Measurements from ENCODE around the gene GALNT2.

The GALNT2 gene

GRCh38 chr1:230052018-230052417 lies 15.0 kb upstream of the GALNT2 start:
- DNase-seq, result no peak

- no peak for DNase-seq
These were observed 14.4 kb upstream of the GALNT2 start for GRCh38 chr1:230052665-230053064.

DNA sequence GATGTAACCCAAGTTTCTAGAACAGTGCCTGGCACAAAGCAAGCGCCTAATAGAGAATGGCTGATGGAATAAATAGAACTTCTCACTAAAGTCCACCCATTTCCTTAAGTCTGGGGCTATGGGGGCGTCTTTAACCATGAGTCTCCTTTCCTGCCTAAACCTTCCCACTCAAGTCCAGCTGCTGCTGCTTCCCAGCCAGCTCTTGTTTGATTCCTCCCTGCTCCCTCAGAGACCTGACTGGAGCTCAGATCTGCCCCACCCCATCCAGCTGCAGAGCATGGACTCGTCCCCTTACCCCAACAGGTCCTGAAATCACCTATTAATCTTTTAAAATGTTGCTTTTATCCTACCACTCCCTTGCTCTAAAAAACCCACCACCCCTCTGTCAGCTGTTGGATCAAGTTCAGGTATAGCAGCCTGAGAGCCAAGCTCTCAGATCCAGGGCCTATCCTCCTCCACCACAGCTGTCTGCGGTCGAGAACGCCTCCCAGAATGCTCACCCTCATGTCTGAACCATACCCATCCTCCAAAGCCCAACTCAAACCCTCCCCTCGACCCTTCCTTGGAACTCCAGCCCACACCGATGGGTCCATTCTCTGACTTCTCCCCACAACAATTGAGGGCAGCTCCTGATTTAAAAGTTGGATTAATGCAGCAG lies 12.8 kb upstream of the GALNT2 start:
- DNase-seq, result no peak

GRCh38 chr1:230056098-230056497 lies 10.9 kb upstream of the GALNT2 start:
- DNase-seq, result no peak

- no peak for DNase-seq
These were observed 9.9 kb upstream of the GALNT2 start for GRCh38 chr1:230057100-230057499.

GRCh38 chr1:230057681-230058565 lies 9.1 kb upstream of the GALNT2 start:
- no peak for DNase-seq

DNA sequence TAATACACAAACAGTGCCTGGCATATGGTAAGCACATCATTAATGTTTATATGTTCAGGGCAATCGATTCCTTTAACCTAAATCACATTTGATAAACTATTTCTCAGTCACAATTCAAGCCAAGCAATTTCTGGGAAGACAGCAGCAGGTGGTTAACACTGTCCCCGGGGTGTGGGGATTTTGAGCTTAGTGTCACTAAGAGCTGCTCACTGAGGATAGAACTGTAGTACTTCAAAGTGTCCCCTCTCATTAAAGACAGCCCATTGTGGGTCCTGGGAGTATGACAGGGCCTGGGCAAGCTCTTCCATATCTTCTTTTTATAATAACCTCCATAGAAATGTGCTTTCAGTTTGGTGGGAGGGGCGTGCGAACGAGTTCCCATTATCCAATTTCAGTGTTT lies 8.4 kb upstream of the GALNT2 start:
- DNase-seq, result no peak

DNA sequence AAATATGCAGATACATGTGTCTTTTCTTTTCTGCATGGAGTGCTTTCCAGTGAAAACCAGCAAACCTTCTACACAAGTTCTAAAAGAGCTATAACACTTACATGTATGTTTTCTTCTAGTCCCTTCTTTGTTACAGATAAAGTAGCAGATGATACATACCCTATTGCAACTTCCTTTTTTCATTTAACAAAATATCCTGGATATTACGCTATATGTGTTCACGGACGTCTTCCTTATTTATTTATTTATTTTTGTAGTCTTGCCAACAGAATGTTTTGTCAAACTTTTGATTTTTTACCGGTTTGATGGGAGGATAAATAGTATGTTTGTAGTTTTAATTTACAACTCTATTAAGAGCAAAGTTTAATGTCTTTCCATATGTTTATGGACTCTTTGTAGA lies 5.2 kb upstream of the GALNT2 start:
- no peak for DNase-seq

- DNase-seq, result no peak
These were observed 4.5 kb upstream of the GALNT2 start for GRCh38 chr1:230062521-230062920.

DNA sequence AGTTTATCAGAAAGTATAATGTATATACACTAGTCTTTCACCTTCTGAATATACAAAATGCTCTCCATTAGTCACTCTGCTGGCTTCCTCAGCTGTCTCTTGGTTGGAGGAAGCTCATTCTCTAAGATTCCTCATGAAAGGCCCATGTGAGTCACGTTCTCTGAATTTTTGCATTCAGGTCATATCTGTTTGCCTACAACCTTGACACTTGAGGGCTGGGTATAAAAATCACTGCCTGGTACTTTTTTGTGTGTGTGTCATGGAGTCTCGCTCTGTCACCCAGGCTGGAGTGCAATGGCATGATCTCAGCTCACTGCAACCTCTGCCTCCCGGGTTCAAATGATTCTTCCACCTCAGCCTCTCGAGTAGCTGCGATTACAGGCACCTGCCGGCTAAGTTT lies 2.8 kb upstream of the GALNT2 start:
- no peak for DNase-seq

GRCh38 chr1:230065161-230065560 lies 1.9 kb upstream of the GALNT2 start:
- no peak for DNase-seq

- no peak for DNase-seq
These were observed 1.5 kb upstream of the GALNT2 start for GRCh38 chr1:230065571-230065970.

DNA sequence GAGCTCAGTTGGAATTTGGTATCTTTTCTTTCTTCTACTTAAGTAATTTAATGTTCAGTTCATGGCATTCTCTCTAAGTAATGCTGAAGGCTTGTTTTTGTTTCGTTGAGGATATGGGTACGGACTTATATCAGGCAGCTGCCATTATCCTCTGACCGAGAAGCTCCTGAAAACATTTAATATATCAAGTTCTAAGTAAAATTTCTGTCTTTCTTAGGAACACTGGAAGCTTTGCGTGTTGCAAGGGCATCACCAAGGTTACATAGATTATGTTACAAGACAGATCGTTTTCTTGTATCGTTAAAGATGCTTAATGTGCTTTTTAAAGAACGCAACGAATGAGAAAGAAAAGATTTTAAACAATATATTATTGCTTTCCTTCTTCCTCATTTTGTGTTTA lies 1.0 kb upstream of the GALNT2 start:
- peak in 1 of 2 experiments; percentile 4 for DNase-seq

DNA sequence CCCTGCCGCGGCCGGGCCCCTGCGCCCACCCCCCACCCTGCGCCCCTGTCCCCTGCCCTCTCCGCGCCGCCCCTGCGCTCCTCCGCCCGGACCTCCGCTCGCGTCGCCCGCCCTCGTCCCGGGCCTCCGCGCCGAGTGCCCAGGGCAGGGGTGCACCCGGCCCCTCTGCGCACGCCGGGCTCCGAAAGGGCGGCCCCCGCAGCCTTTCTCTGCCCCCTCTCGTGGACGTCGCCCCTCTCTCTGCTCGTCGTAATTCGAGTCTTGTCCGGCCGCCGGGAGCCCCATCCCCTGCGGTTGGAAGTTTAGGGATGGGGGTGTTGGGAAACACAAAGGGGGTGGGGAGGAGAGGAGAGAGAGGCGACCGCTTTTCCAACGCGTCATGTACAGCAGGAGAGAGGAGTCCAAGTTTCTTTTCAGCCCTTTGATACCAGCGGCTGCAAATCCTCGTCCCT lies 407 bp downstream of the GALNT2 start:
- DNase-seq, result peak in 1 of 2 experiments; percentile 64

- DNase-seq, result peak in 1 of 2 experiments; percentile 47
These were observed 1.0 kb downstream of the GALNT2 start for GRCh38 chr1:230067871-230068620.

DNA sequence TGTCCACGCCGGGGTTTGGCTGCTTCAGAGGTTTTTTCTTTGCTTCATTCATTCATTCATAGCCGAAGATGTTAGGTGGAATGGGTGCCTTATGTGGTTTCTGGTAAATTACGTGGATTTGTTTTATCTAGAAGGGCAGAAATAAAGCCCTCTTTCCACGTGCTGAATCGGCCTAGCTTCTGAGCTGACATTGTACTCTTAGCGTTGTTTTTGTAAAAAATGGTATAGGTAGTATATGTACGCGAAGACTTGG lies 1.5 kb downstream of the GALNT2 start:
- DNase-seq, result no peak

- DNase-seq, result peak; percentile 9 to 46
These were observed 2.1 kb downstream of the GALNT2 start for GRCh38 chr1:230068952-230069684.

- peak in 1 of 2 experiments; percentile 0 for DNase-seq
These were observed 2.8 kb downstream of the GALNT2 start for GRCh38 chr1:230069796-230070195.

- DNase-seq, result no peak
These were observed 3.5 kb downstream of the GALNT2 start for GRCh38 chr1:230070321-230071208.

GRCh38 chr1:230071316-230071715 lies 4.3 kb downstream of the GALNT2 start:
- no peak for DNase-seq

GRCh38 chr1:230072296-230072695 lies 5.3 kb downstream of the GALNT2 start:
- no peak for DNase-seq

GRCh38 chr1:230072866-230073265 lies 5.8 kb downstream of the GALNT2 start:
- no peak for DNase-seq

All from NCI-H526 (cell line).